Natural killer cell (primary cell): Measurements from ENCODE around the gene COL19A1. TPM values are rescaled to one million over a fixed set of nuclear protein-coding genes. Genes with fewer than 3 reads are reported as not detected.
"Not testable (repeated sequence)": the region's sequence is repeated elsewhere in the genome, so short reads cannot be mapped to it uniquely, and the experiment has no call there.

Experiments used
- ATAC-seq, 3 donors: fragments of 150-1000 bp in 2 of 3; fragments of 200-7000 bp in 1 of 3; cut with Tn5 transposase; 1 replicate in 1 of 3; 2 replicates in 2 of 3; pipeline ENCODE4 v1.10.0; 2021; ENCODE audit warnings: mild to moderate bottlenecking in 2 of 3, moderate library complexity in 2 of 3
- DNase-seq, 2 donors: peaks; one replicate each; pipeline versions ENCODE4 v3.0.0 to v3.0.0-alpha.2; 2013 to 2021; ENCODE audit warnings: mixed read lengths in 1 of 2
- H3K27ac ChIP-seq: one replicate; pipeline ENCODE4 v1.5.1; 2013; ENCODE audit warnings: mild to moderate bottlenecking, low read length
- H3K27me3 ChIP-seq: one replicate; pipeline ENCODE4 v1.6.1; 2013; ENCODE audit warnings: low read length; ENCODE audit not compliant: control insufficient read depth, insufficient read depth
- H3K36me3 ChIP-seq: one replicate; pipeline ENCODE4 v1.6.1; 2013; ENCODE audit warnings: low read length; ENCODE audit not compliant: control insufficient read depth, insufficient read depth
- H3K4me1 ChIP-seq: one replicate; pipeline ENCODE4 v1.6.1; 2013; ENCODE audit warnings: low read length; ENCODE audit not compliant: control insufficient read depth, insufficient read depth
- H3K4me3 ChIP-seq: one replicate; pipeline ENCODE4 v1.5.1; 2013; ENCODE audit warnings: low read length
- H3K9me3 ChIP-seq: one replicate; pipeline ENCODE4 v1.6.1; 2013; ENCODE audit warnings: low read length; ENCODE audit not compliant: control insufficient read depth, insufficient read depth
- H3K27ac Mint-ChIP-seq, 2 donors: one replicate each; pipeline ENCODE4 v1.8.0; 2022; ENCODE audit warnings: mild to moderate bottlenecking in 2 of 2, mixed read lengths in 2 of 2, moderate library complexity in 1 of 2
- H3K27me3 Mint-ChIP-seq, 2 donors: one replicate each; pipeline ENCODE4 v1.8.0; 2022; ENCODE audit warnings: low read depth in 2 of 2, mixed read lengths in 2 of 2
- H3K36me3 Mint-ChIP-seq: one replicate; pipeline ENCODE4 v1.8.0; 2022; ENCODE audit warnings: mixed read lengths
- H3K4me1 Mint-ChIP-seq, 2 donors: one replicate each; pipeline ENCODE4 v1.8.0; 2022; ENCODE audit warnings: mixed read lengths in 2 of 2
- H3K4me3 Mint-ChIP-seq: one replicate; pipeline ENCODE4 v1.8.0; 2022; ENCODE audit warnings: mild to moderate bottlenecking, moderate library complexity, mixed read lengths
- H3K9me3 Mint-ChIP-seq, 2 donors: one replicate each; pipeline ENCODE4 v1.8.0; 2022; ENCODE audit warnings: mixed read lengths in 2 of 2
- CTCF ChIP-seq: fragments of 200-600 bp; IDR thresholded peaks from one replicate; pipeline ENCODE4 v1.8.0; 2022; ENCODE audit warnings: antibody characterized with exemption
- WGBS: methylation state at CpG from one replicate; pipeline ENCODE4 v1.1.7; 2013; ENCODE audit warnings: missing lambda C conversion rate; ENCODE audit not compliant: insufficient coverage; 5-methylcytosine and 5-hydroxymethylcytosine counted together
- intact Hi-C: fragments of 100-400 bp; cut with micrococcal nuclease; formaldehyde crosslinking; loops from one replicate; pipeline ENCODE4 v1.14.2; 2022
- total RNA-seq, 4 donors: library from RNA; stranded (reverse); fragments of 120-200 nt in 1 of 4; gene quantifications; one replicate each; pipeline versions ENCODE4 v1.2.3 to v1.2.4, GENCODE V29; 2013 to 2022

Gene COL19A1
- total RNA-seq, 3 donors from 2014 or later (not counting 1 experiment from before 2014, with no cell fraction given) = 0.07 to 0.33 (median 0.18) TPM

- Mint-ChIP-seq H3K27me3 (no peaks in the 10 kb centered on the region), H3K4me1 (no peaks in the 10 kb centered on the region), H3K36me3 (no peaks in the 10 kb centered on the region), H3K9me3 (peaks cover 11 to 29% of the 10 kb centered on the region in 2 donors), H3K4me3 (no peak overlapping the region), H3K27ac (no peak overlapping the region)
- Histone ChIP-seq H3K9me3 (peaks cover 12% of the 10 kb centered on the region), H3K27ac (no peak overlapping the region), H3K4me1 (no peaks in the 10 kb centered on the region), H3K36me3 (no peaks in the 10 kb centered on the region), H3K27me3 (no peaks in the 10 kb centered on the region), H3K4me3 (no peak overlapping the region)
- no peak for TF ChIP-seq CTCF
- DNase-seq (no peak), ATAC-seq (no peak)
- intact Hi-C loops = no loop called here
Observed at GRCh38 chr6:70008189-70008588, 141.8 kb downstream of the COL19A1 start.

DNA sequence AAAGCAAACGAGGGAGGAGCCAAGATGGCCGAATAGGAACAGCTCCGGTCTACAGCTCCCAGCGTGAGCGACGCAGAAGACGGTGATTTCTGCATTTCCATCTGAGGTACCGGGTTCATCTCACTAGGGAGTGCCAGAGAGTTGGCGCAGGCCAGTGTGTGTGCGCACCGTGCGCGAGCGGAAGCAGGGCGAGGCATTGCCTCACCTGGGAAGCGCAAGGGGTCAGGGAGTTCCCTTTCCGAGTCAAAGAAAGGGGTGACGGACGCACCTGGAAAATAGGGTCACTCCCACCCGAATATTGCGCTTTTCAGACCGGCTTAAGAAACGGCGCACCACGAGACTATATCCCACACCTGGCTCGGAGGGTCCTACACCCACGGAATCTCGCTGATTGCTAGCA is 144.0 kb downstream of the COL19A1 start:
- ATAC-seq, H3K27ac Mint-ChIP-seq, H3K27me3 ChIP-seq, H3K27ac ChIP-seq, DNase-seq, H3K36me3 ChIP-seq, H3K4me1 Mint-ChIP-seq, H3K4me3 ChIP-seq, H3K36me3 Mint-ChIP-seq, H3K4me1 ChIP-seq, H3K27me3 Mint-ChIP-seq, intact Hi-C loops, H3K4me3 Mint-ChIP-seq: not testable (repeated sequence)
- peaks cover 4 to 15% of the 10 kb centered on the region in 2 donors for H3K9me3 Mint-ChIP-seq
- 95% methylated on average over 23 of the region's 28 CpGs for WGBS
- peaks cover 11% of the 10 kb centered on the region for H3K9me3 ChIP-seq

DNA sequence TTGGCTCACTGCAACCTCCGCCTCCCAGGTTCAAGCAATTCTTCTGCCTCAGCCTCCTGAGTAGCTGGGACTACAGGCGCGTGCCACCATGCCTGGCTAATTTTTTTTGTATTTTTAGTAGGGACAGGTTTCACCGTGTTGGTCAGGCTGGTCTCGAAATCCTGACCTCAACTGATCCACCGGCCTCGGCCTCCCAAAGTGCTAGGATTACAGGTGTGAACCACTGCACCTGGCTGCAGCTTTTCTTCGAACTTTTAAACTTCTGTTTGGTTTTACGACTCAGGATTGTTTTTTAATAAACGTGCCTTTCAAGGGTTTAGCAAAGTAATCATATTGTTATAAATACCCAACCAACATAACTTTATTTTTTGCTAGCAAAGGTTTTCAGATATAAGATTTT is 156.8 kb downstream of the COL19A1 start:
- H3K4me3 ChIP-seq, H3K9me3 ChIP-seq, DNase-seq, H3K9me3 Mint-ChIP-seq, H3K36me3 Mint-ChIP-seq, H3K27ac ChIP-seq, ATAC-seq, H3K4me3 Mint-ChIP-seq, H3K36me3 ChIP-seq, H3K27ac Mint-ChIP-seq, H3K4me1 ChIP-seq, intact Hi-C loops, H3K27me3 Mint-ChIP-seq, H3K27me3 ChIP-seq, H3K4me1 Mint-ChIP-seq: not testable (repeated sequence)
- 90% methylated on average over 8 of the region's 10 CpGs for WGBS

DNA sequence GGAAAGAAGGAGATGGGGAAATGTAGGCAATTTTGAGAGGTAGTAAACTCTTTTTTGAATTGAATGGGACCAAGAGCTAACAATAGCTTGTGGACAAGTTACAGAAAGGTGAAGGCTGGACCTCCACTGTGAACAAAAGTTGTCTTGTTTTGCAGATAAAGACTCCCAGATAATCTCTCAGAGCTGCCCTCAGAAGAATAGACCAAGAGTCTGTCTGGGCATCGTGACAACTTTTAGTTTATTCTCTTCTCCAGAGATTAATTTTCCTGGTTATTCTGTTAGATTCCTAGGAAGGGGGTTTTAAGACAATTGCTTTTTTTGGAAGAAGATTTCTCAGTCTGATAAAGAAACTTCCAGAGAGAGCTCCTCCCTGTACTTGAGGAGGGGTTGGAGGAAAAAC is 161.9 kb downstream of the COL19A1 start:
- no CpG with 5 or more reads among the region's 1 CpG for WGBS
- no peak for TF ChIP-seq CTCF
- intact Hi-C loops = no loop called here
- Mint-ChIP-seq H3K27ac (no peak overlapping the region), H3K4me1 (no peaks in the 10 kb centered on the region), H3K36me3 (no peaks in the 10 kb centered on the region), H3K27me3 (no peaks in the 10 kb centered on the region), H3K4me3 (no peak overlapping the region), H3K9me3 (peaks cover 5 to 10% of the 10 kb centered on the region in 2 donors)
- Histone ChIP-seq H3K4me1 (no peaks in the 10 kb centered on the region), H3K27me3 (no peaks in the 10 kb centered on the region), H3K9me3 (no peaks in the 10 kb centered on the region), H3K27ac (no peak overlapping the region), H3K4me3 (no peak overlapping the region), H3K36me3 (no peaks in the 10 kb centered on the region)
- DNase-seq (no peak), ATAC-seq (no peak)

GRCh38 chr6:70028926-70029325 is 162.6 kb downstream of the COL19A1 start:
- Mint-ChIP-seq H3K36me3 (no peaks in the 10 kb centered on the region), H3K4me3 (no peak overlapping the region), H3K27me3 (no peaks in the 10 kb centered on the region), H3K4me1 (no peaks in the 10 kb centered on the region), H3K9me3 (peaks cover 5 to 10% of the 10 kb centered on the region in 2 donors), H3K27ac (no peak overlapping the region)
- Histone ChIP-seq H3K27ac (no peak overlapping the region), H3K9me3 (no peaks in the 10 kb centered on the region), H3K36me3 (no peaks in the 10 kb centered on the region), H3K4me1 (no peaks in the 10 kb centered on the region), H3K4me3 (no peak overlapping the region), H3K27me3 (no peaks in the 10 kb centered on the region)
- no peak for ATAC-seq
- no peak for TF ChIP-seq CTCF
- DNase-seq = no peak
- intact Hi-C loops = no loop called here
